Measurements from ENCODE around the gene ODF2.
A peak's percentile ranks its signal among the peaks of the same experiment; 100 is the strongest.
"Not testable (repeated sequence)": the region's sequence is repeated elsewhere in the genome, so short reads cannot be mapped to it uniquely, and the experiment has no call there.

Gene ODF2

GRCh38 chr9:128498911-128499310 is 43.1 kb downstream of the ODF2 start:
- POLR2A ChIA-PET: no interaction called here
- Histone ChIP-seq H3K4me1 (ENCODE audit: control extremely low read depth in 1 of 4, control insufficient read depth in 4 of 4, insufficient read depth in 4 of 4, low read length in 3 of 4) (peaks cover 12 to 31% (median 28%) of the 10 kb centered on the region in 4 experiments), H3K4me3 (ENCODE audit: control insufficient read depth in 1 of 7, extremely low read depth in 1 of 7, insufficient read depth in 4 of 7, low read depth in 2 of 7, low read length in 6 of 7) (no peak overlapping the region), H3K9me3 (ENCODE audit: control extremely low read depth in 1 of 5, control insufficient read depth in 4 of 5, insufficient read depth in 2 of 5, low read depth in 1 of 5, low read length in 4 of 5) (no peaks in the 10 kb centered on the region), H3K36me3 (ENCODE audit: control insufficient read depth in 4 of 4, insufficient read depth in 4 of 4, low read length in 3 of 4) (peaks cover 10 to 61% (median 30%) of the 10 kb centered on the region in 4 experiments), H3K27me3 (replicated peaks in 2 of 5; ENCODE audit: control insufficient read depth in 4 of 5, insufficient read depth in 5 of 5, low read length in 4 of 5) (no peaks in the 10 kb centered on the region), H3K27ac (ENCODE audit: insufficient read depth in 1 of 2, low read depth in 1 of 2, low read length in 2 of 2, poor library complexity in 1 of 2, severe bottlenecking in 2 of 2) (no peak overlapping the region)
- WGBS (ENCODE audit: insufficient coverage): 94% methylated on average over 8 of the region's 9 CpGs
- CTCF ChIA-PET: interaction anchor here (1.0 kb wide), 1 partner anchor 19 kb away, joined by 3 read pairs; no protein-coding TSS in a partner anchor
- DNase-seq: no peak

GRCh38 chr9:128499920-128500319 is 44.1 kb downstream of the ODF2 start:
- 99% methylated on average over 15 of the region's 15 CpGs for WGBS (ENCODE audit: insufficient coverage)
- Histone ChIP-seq H3K9me3 (ENCODE audit: control extremely low read depth in 1 of 5, control insufficient read depth in 4 of 5, insufficient read depth in 2 of 5, low read depth in 1 of 5, low read length in 4 of 5) (no peaks in the 10 kb centered on the region), H3K27me3 (replicated peaks in 2 of 5; ENCODE audit: control insufficient read depth in 4 of 5, insufficient read depth in 5 of 5, low read length in 4 of 5) (no peaks in the 10 kb centered on the region), H3K4me1 (ENCODE audit: control extremely low read depth in 1 of 4, control insufficient read depth in 4 of 4, insufficient read depth in 4 of 4, low read length in 3 of 4) (peaks cover 9 to 22% (median 21%) of the 10 kb centered on the region in 4 experiments), H3K27ac (ENCODE audit: insufficient read depth in 1 of 2, low read depth in 1 of 2, low read length in 2 of 2, poor library complexity in 1 of 2, severe bottlenecking in 2 of 2) (no peak overlapping the region), H3K36me3 (ENCODE audit: control insufficient read depth in 4 of 4, insufficient read depth in 4 of 4, low read length in 3 of 4) (peaks cover 10 to 61% (median 30%) of the 10 kb centered on the region in 4 experiments), H3K4me3 (ENCODE audit: control insufficient read depth in 1 of 7, extremely low read depth in 1 of 7, insufficient read depth in 4 of 7, low read depth in 2 of 7, low read length in 6 of 7) (no peak overlapping the region)
- DNase-seq: no peak
- ChIA-PET POLR2A (no interaction called here), CTCF (no interaction called here)

GRCh38 chr9:128503415-128503825 is 47.6 kb downstream of the ODF2 start:
- CTCF ChIA-PET, DNase-seq: not testable (repeated sequence)
- WGBS (ENCODE audit: insufficient coverage): 86% methylated on average over 13 of the region's 14 CpGs

GRCh38 chr9:128503870-128504269 is 48.1 kb downstream of the ODF2 start:
- CTCF ChIA-PET: no interaction called here
- Histone ChIP-seq H3K4me3 (ENCODE audit: control insufficient read depth in 1 of 7, extremely low read depth in 1 of 7, insufficient read depth in 4 of 7, low read depth in 2 of 7, low read length in 6 of 7) (peak overlapping the region in 6 of 7 experiments; percentile 80 to 98 (median 98)), H3K36me3 (ENCODE audit: control insufficient read depth in 4 of 4, insufficient read depth in 4 of 4, low read length in 3 of 4) (peaks cover 3 to 34% (median 18%) of the 10 kb centered on the region in 4 experiments), H3K4me1 (ENCODE audit: control extremely low read depth in 1 of 4, control insufficient read depth in 4 of 4, insufficient read depth in 4 of 4, low read length in 3 of 4) (peaks cover 12 to 21% (median 16%) of the 10 kb centered on the region in 4 experiments), H3K27ac (ENCODE audit: insufficient read depth in 1 of 2, low read depth in 1 of 2, low read length in 2 of 2, poor library complexity in 1 of 2, severe bottlenecking in 2 of 2) (peak overlapping the region in 1 of 2 experiments; percentile 34), H3K9me3 (ENCODE audit: control extremely low read depth in 1 of 5, control insufficient read depth in 4 of 5, insufficient read depth in 2 of 5, low read depth in 1 of 5, low read length in 4 of 5) (no peaks in the 10 kb centered on the region), H3K27me3 (replicated peaks in 2 of 5; ENCODE audit: control insufficient read depth in 4 of 5, insufficient read depth in 5 of 5, low read length in 4 of 5) (no peaks in the 10 kb centered on the region)
- no peak for DNase-seq
- 47% methylated on average over 7 of the region's 11 CpGs for WGBS (ENCODE audit: insufficient coverage)
- POLR2A ChIA-PET: interaction anchor here (1.6 kb wide), 1 partner anchor 9 kb away, joined by 5 read pairs; no protein-coding TSS in a partner anchor

More at GRCh38 chr9:128503415-128503825, 47.6 kb downstream of the ODF2 start:
- Histone ChIP-seq H3K4me1 (ENCODE audit: control extremely low read depth in 1 of 4, control insufficient read depth in 4 of 4, insufficient read depth in 4 of 4, low read length in 3 of 4) (peaks cover 12 to 21% (median 16%) of the 10 kb centered on the region in 4 experiments), H3K36me3 (ENCODE audit: control insufficient read depth in 4 of 4, insufficient read depth in 4 of 4, low read length in 3 of 4) (peaks cover 6 to 36% (median 20%) of the 10 kb centered on the region in 4 experiments), H3K4me3 (ENCODE audit: control insufficient read depth in 1 of 7, extremely low read depth in 1 of 7, insufficient read depth in 4 of 7, low read depth in 2 of 7, low read length in 6 of 7) (peak overlapping the region in 1 of 7 experiments; percentile 98)
- POLR2A ChIA-PET; H3K27me3 ChIP-seq (replicated peaks in 2 of 5; ENCODE audit: control insufficient read depth in 4 of 5, insufficient read depth in 5 of 5, low read length in 4 of 5); H3K9me3 ChIP-seq (ENCODE audit: control extremely low read depth in 1 of 5, control insufficient read depth in 4 of 5, insufficient read depth in 2 of 5, low read depth in 1 of 5, low read length in 4 of 5); H3K27ac ChIP-seq (ENCODE audit: insufficient read depth in 1 of 2, low read depth in 1 of 2, low read length in 2 of 2, poor library complexity in 1 of 2, severe bottlenecking in 2 of 2): not testable (repeated sequence)

- WGBS (ENCODE audit: insufficient coverage): 0% methylated on average over 60 of the region's 64 CpGs
- peak within 1 kb of the TSS; percentile 78 to 93 for H3K27ac ChIP-seq (ENCODE audit: insufficient read depth in 1 of 2, low read depth in 1 of 2, low read length in 2 of 2, poor library complexity in 1 of 2, severe bottlenecking in 2 of 2)
- no peaks in the 10 kb centered on the region for H3K27me3 ChIP-seq (replicated peaks in 2 of 5; ENCODE audit: control insufficient read depth in 4 of 5, insufficient read depth in 5 of 5, low read length in 4 of 5)
- peaks cover 12 to 21% (median 16%) of the 10 kb centered on the region in 4 experiments for H3K4me1 ChIP-seq (ENCODE audit: control extremely low read depth in 1 of 4, control insufficient read depth in 4 of 4, insufficient read depth in 4 of 4, low read length in 3 of 4)
- H3K9me3 ChIP-seq (ENCODE audit: control extremely low read depth in 1 of 5, control insufficient read depth in 4 of 5, insufficient read depth in 2 of 5, low read depth in 1 of 5, low read length in 4 of 5): no peaks in the 10 kb centered on the region
- DNase-seq: peak; percentile 93 to 96 (median 94)
- H3K36me3 ChIP-seq (ENCODE audit: control insufficient read depth in 4 of 4, insufficient read depth in 4 of 4, low read length in 3 of 4): peaks cover 3 to 34% (median 18%) of the 10 kb centered on the region in 4 experiments
- POLR2A ChIA-PET: interaction anchor here (0.6 to 1.6 kb wide), 3 partner anchors 10 to 49 kb away, joined by 3 to 5 read pairs (median 4); partner anchors contain the start of genes ODF2 and SPTAN1
- CTCF ChIA-PET: interaction anchor here (1.2 to 1.6 kb wide), 5 partner anchors 10 to 85 kb away, joined by 3 to 7 read pairs (median 3); partner anchors contain the start of gene SPTAN1
- peak within 1 kb of the TSS; percentile 77 to 98 (median 97) for H3K4me3 ChIP-seq (ENCODE audit: control insufficient read depth in 1 of 7, extremely low read depth in 1 of 7, insufficient read depth in 4 of 7, low read depth in 2 of 7, low read length in 6 of 7)
Measured at GRCh38 chr9:128504485-128505413, 48.9 kb downstream of the ODF2 start, which contains the start of gene GLE1. Gene GLE1 (plus strand): TSS chr9:128504719. CDS start chr9:128504806, 87 bp downstream.

- peak overlapping the region; percentile 77 to 98 (median 97) for H3K4me3 ChIP-seq (ENCODE audit: control insufficient read depth in 1 of 7, extremely low read depth in 1 of 7, insufficient read depth in 4 of 7, low read depth in 2 of 7, low read length in 6 of 7)
- H3K4me1 ChIP-seq (ENCODE audit: control extremely low read depth in 1 of 4, control insufficient read depth in 4 of 4, insufficient read depth in 4 of 4, low read length in 3 of 4): peaks cover 12 to 21% (median 16%) of the 10 kb centered on the region in 4 experiments
- WGBS (ENCODE audit: insufficient coverage): 33% methylated on average over 3 of the region's 6 CpGs
- H3K27me3 ChIP-seq (replicated peaks in 2 of 5; ENCODE audit: control insufficient read depth in 4 of 5, insufficient read depth in 5 of 5, low read length in 4 of 5): no peaks in the 10 kb centered on the region
- H3K9me3 ChIP-seq (ENCODE audit: control extremely low read depth in 1 of 5, control insufficient read depth in 4 of 5, insufficient read depth in 2 of 5, low read depth in 1 of 5, low read length in 4 of 5): no peaks in the 10 kb centered on the region
- CTCF ChIA-PET: interaction anchor here (1.2 to 1.6 kb wide), 5 partner anchors 11 to 85 kb away, joined by 3 to 7 read pairs (median 3); partner anchors contain the start of gene SPTAN1
- no peak for DNase-seq
- POLR2A ChIA-PET: interaction anchor here (1.2 to 1.6 kb wide), 2 partner anchors 11 to 46 kb away, joined by 4 to 5 read pairs; partner anchors contain the start of gene SPTAN1
- peak overlapping the region in 1 of 2 experiments; percentile 93 for H3K27ac ChIP-seq (ENCODE audit: insufficient read depth in 1 of 2, low read depth in 1 of 2, low read length in 2 of 2, poor library complexity in 1 of 2, severe bottlenecking in 2 of 2)
- H3K36me3 ChIP-seq (ENCODE audit: control insufficient read depth in 4 of 4, insufficient read depth in 4 of 4, low read length in 3 of 4): peaks cover 2 to 34% (median 17%) of the 10 kb centered on the region in 4 experiments
Measured at GRCh38 chr9:128505414-128505765, 49.6 kb downstream of the ODF2 start.

Measured in common myeloid progenitor, CD34-positive (primary cell).